Keratinocyte (primary cell): Measurements from ENCODE around the gene SPTAN1. TPM values are rescaled to one million over a fixed set of nuclear protein-coding genes. Genes with fewer than 3 reads are reported as not detected.

Experiments used
- DNase-seq: peaks from one replicate; pipeline ENCODE4 v3.0.0-alpha.2; 2011; ENCODE audit warnings: low read depth, missing footprints, low spot score
- FAIRE-seq: peaks from 2 replicates; lab custom pipeline; 2011; peaks lifted over from hg19 to GRCh38; lab: Jason Lieb, UNC
- H2AFZ ChIP-seq: 2 replicates; pipeline ENCODE4 v1.6.0; 2012; ENCODE audit warnings: low read length, control low read depth, inconsistent platforms; ENCODE audit not compliant: control insufficient read depth
- H3K27ac ChIP-seq: 2 replicates; pipeline ENCODE4 v1.5.1; 2011; ENCODE audit warnings: low read length; ENCODE audit not compliant: control insufficient read depth, insufficient read depth
- H3K27me3 ChIP-seq: 3 replicates; pipeline ENCODE4 v1.6.0; 2011; ENCODE audit warnings: low read length; ENCODE audit not compliant: control insufficient read depth, insufficient read depth; ENCODE audit errors: extremely low read depth
- H3K36me3 ChIP-seq, 2 experiments: 2 replicates in 1 of 2; 3 replicates in 1 of 2; pipeline ENCODE4 v1.5.1; 2011; ENCODE audit warnings: low read length in 2 of 2, mild to moderate bottlenecking in 1 of 2; ENCODE audit not compliant: control insufficient read depth in 2 of 2, insufficient read depth in 2 of 2; ENCODE audit errors: extremely low read depth in 1 of 2
- H3K4me1 ChIP-seq: 3 replicates; pipeline ENCODE4 v1.5.1; 2011; ENCODE audit warnings: low read length; ENCODE audit not compliant: control insufficient read depth, insufficient read depth; ENCODE audit errors: extremely low read depth
- H3K4me2 ChIP-seq: 3 replicates; pipeline ENCODE4 v1.6.0; 2011; ENCODE audit warnings: low read depth, low read length; ENCODE audit not compliant: control insufficient read depth, insufficient read depth; ENCODE audit errors: extremely low read depth
- H3K4me3 ChIP-seq, 3 experiments: fragments of 200-600 bp in 1 of 3; sonication (generic) in 1 of 3; 2 replicates in 2 of 3; 3 replicates in 1 of 3; pipeline ENCODE4 v1.5.1; 2011 to 2016; ENCODE audit warnings: low read length in 3 of 3, mild to moderate bottlenecking in 3 of 3, control low read depth in 2 of 3, inconsistent platforms in 1 of 3, low read depth in 1 of 3, mixed read lengths in 1 of 3, mixed run types in 1 of 3, moderate library complexity in 1 of 3; ENCODE audit not compliant: control insufficient read depth in 2 of 3, insufficient read depth in 2 of 3; ENCODE audit errors: extremely low read depth in 1 of 3
- H3K79me2 ChIP-seq: 2 replicates; pipeline ENCODE4 v1.6.0; 2012; ENCODE audit warnings: low read length; ENCODE audit not compliant: control insufficient read depth, insufficient read depth
- H3K9ac ChIP-seq: 3 replicates; pipeline ENCODE4 v1.6.0; 2011; ENCODE audit warnings: low read length; ENCODE audit not compliant: control insufficient read depth, insufficient read depth; ENCODE audit errors: extremely low read depth
- H3K9me1 ChIP-seq: 3 replicates; pipeline ENCODE4 v1.6.0; 2011; ENCODE audit warnings: low read length; ENCODE audit not compliant: control insufficient read depth, insufficient read depth; ENCODE audit errors: extremely low read depth
- H3K9me3 ChIP-seq: 2 replicates; pipeline ENCODE4 v1.5.1; 2012; ENCODE audit warnings: low read depth, low read length; ENCODE audit not compliant: control insufficient read depth
- H4K20me1 ChIP-seq: 3 replicates; pipeline ENCODE4 v1.6.0; 2011; ENCODE audit warnings: low read length; ENCODE audit not compliant: control insufficient read depth, insufficient read depth; ENCODE audit errors: extremely low read depth
- EZH2 ChIP-seq: IDR thresholded peaks from one replicate; pipeline ENCODE4 v1.6.1; 2012; ENCODE audit warnings: inconsistent platforms, mild to moderate bottlenecking, low read length, moderate library complexity
- dilution Hi-C: fragments of 300-500 bp; cut with MboI; formaldehyde crosslinking; loops from one replicate; pipeline ENCODE4 v1.7.0; 2020; ENCODE audit warnings: low sequenced_read_pairs; ENCODE audit not compliant: extremely low pct_ligation_motif_present
- polyA plus RNA-seq, 5 experiments: library from polyadenylated mRNA; depleted of rRNA in 3 of 5; stranded (reverse) in 3 of 5; stranded (forward) in 1 of 5; unstranded in 1 of 5; fragments of >200 nt; gene quantifications; 1 replicate in 1 of 5; 2 replicates in 3 of 5; 3 replicates in 1 of 5; pipeline versions ENCODE4 v1.2.1 to v1.2.3, GENCODE V29; 2011 to 2012; ENCODE audit warnings: missing spikeins in 2 of 5, low read depth in 1 of 5, low replicate concordance in 1 of 5
- TF ChIP-seq, protein P1 (sequence below), 3 experiments: IDR thresholded peaks in 1 of 3; conservative IDR thresholded peaks in 1 of 3; optimal IDR thresholded peaks in 1 of 3; 2 replicates in 2 of 3; 3 replicates in 1 of 3; pipeline versions ENCODE3 to v1.5.1; 2011; ENCODE audit warnings: low read length in 3 of 3, mild to moderate bottlenecking in 3 of 3, moderate library complexity in 2 of 3, control low read depth in 1 of 3, inconsistent platforms in 1 of 3; ENCODE audit not compliant: insufficient read depth in 2 of 3; ENCODE audit errors: extremely low read depth in 1 of 3

SPTAN1 gene
- polyA plus RNA-seq, 1 donor (not counting 4 experiments of a cell fraction or from before 2014, with no cell fraction given): 98.7 TPM

- no peak overlapping the region for H3K27ac ChIP-seq
- no peaks in the 10 kb centered on the region for H3K9me3 ChIP-seq
- no peak for DNase-seq
- H3K4me1 ChIP-seq: no peaks in the 10 kb centered on the region
- no peak for TF ChIP-seq EZH2
- TF ChIP-seq, protein P1, sequence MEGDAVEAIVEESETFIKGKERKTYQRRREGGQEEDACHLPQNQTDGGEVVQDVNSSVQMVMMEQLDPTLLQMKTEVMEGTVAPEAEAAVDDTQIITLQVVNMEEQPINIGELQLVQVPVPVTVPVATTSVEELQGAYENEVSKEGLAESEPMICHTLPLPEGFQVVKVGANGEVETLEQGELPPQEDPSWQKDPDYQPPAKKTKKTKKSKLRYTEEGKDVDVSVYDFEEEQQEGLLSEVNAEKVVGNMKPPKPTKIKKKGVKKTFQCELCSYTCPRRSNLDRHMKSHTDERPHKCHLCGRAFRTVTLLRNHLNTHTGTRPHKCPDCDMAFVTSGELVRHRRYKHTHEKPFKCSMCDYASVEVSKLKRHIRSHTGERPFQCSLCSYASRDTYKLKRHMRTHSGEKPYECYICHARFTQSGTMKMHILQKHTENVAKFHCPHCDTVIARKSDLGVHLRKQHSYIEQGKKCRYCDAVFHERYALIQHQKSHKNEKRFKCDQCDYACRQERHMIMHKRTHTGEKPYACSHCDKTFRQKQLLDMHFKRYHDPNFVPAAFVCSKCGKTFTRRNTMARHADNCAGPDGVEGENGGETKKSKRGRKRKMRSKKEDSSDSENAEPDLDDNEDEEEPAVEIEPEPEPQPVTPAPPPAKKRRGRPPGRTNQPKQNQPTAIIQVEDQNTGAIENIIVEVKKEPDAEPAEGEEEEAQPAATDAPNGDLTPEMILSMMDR (optimal IDR thresholded peaks at IDR 0.05 in 1 of 3, IDR thresholded peaks at IDR 0.05 in 1 of 3, conservative IDR thresholded peaks at IDR 0.05 in 1 of 3; ENCODE audit: extremely low read depth in 1 of 3, insufficient read depth in 2 of 3, low read length in 3 of 3): no peak
- no peak overlapping the region for H3K9ac ChIP-seq
- no peaks in the 10 kb centered on the region for H3K79me2 ChIP-seq
- no peak overlapping the region for H3K4me2 ChIP-seq
- H3K4me3 ChIP-seq: no peak overlapping the region
- peaks cover 57 to 59% of the 10 kb centered on the region in 2 experiments for H3K36me3 ChIP-seq
- FAIRE-seq: no peak
- dilution Hi-C loops: no loop called here
- no peak overlapping the region for H2AFZ ChIP-seq
- H3K9me1 ChIP-seq: no peaks in the 10 kb centered on the region
- H3K27me3 ChIP-seq: no peaks in the 10 kb centered on the region
- H4K20me1 ChIP-seq: peaks cover 4% of the 10 kb centered on the region
Observed at GRCh38 chr9:128627906-128628305, 75.5 kb downstream of the SPTAN1 start.

DNA sequence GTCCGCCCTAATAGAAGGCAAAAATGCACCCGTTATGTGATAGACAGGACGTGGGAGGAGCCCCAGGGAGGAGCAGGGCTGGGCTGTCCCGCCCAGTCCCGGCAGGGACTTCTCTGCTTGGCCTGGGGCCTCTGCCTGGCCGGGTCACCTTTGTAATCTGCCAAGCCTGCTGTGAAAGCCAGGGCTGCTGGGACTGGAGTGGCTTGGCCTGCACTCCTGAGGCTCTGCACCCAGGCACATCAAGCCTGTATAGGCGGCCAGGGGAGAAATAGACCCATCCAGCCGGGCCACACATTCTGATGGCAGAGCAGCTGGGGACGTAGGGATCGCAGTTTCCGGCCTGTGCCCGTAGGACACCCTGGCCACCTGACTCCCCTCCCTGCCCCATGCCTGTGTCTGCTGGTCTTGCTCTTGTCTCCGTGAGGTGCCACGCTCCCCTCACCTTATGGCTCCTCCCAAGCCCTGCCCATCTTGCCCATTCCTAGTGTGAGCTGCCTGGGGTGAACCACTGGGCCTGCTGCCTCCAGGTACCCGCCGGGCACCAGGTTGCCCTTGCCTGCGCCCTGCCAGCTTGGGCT lies 76.2 kb downstream of the SPTAN1 start:
- H3K9ac ChIP-seq: no peak overlapping the region
- no peaks in the 10 kb centered on the region for H3K27me3 ChIP-seq
- TF ChIP-seq EZH2: no peak
- TF ChIP-seq, protein P1 (optimal IDR thresholded peaks at IDR 0.05 in 1 of 3, IDR thresholded peaks at IDR 0.05 in 1 of 3, conservative IDR thresholded peaks at IDR 0.05 in 1 of 3; ENCODE audit: extremely low read depth in 1 of 3, insufficient read depth in 2 of 3, low read length in 3 of 3): no peak
- dilution Hi-C loops: no loop called here
- H3K4me1 ChIP-seq: no peaks in the 10 kb centered on the region
- no peak overlapping the region for H3K4me3 ChIP-seq
- DNase-seq: no peak
- H4K20me1 ChIP-seq: peaks cover 4% of the 10 kb centered on the region
- peaks cover 61 to 65% of the 10 kb centered on the region in 2 experiments for H3K36me3 ChIP-seq
- H3K9me1 ChIP-seq: no peaks in the 10 kb centered on the region
- no peaks in the 10 kb centered on the region for H3K9me3 ChIP-seq
- H3K4me2 ChIP-seq: no peak overlapping the region
- H3K27ac ChIP-seq: no peak overlapping the region
- FAIRE-seq: no peak
- H2AFZ ChIP-seq: no peak overlapping the region
- no peaks in the 10 kb centered on the region for H3K79me2 ChIP-seq
